Endothelial cell of hepatic sinusoid (primary cell): Measurements from ENCODE around the gene CDH13.

Experiments
- in situ Hi-C: cut with HindIII; loops from 2 replicates; pipeline ENCODE4 v1.10.0; 2017; ENCODE audit warnings: low sequenced_read_pairs

The CDH13 gene

DNA sequence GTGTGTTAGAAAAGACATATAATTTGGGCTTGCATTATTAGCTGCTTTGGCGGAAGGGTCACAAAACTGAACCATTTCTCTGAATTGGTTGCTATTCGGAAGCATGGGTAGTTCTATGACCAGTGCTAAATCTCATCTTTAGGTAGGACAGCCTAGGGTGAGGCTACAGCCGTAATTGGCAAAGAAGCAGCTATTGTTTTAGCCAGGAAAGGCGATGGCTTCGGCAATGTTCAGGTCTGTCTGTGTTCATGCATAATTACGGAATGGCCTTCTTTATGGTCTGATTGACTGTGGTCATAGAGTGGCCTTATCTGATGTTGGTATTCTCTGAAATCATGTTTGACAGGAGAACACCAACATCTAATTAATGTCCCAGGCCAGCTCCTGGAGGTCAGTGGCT, 812.6 kb downstream of the CDH13 start:
- in situ Hi-C loops: no loop called here

DNA sequence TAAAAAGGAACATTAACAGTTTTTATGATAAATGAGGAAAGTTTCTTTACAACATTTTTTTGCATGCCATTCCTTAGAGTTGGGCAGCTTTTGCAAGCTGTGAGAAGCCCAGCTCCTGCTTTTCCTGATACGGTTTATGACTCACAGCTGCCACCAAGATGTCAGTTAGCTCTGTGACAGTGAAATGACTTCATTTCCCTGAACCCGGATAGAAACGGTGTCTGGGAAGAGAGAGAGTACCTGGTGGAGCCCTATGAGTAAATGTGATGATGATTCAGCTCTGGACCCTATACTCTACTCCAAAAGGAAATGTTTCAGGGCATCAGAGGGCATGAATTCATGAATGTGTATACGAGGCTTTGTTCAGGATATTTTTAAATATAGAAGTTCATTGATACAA, 814.7 kb downstream of the CDH13 start:
- in situ Hi-C loops: no loop called here

DNA sequence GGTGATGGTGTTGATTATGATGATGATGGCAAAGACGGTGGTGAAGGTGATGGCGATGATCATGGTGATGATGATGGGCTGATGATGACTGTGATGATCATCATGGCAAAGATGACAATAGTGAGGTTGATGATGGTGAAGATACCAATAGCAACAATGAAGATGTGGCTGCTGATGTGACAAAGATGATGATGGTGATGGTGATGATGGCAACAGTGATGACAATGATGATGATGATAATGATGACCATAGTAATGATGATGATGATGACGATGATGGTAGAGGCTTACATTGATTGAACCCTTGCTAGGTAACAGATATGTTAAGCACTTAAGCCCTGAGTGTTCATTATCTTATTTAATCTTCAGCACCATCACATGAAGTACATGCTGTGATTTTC, 817.2 kb downstream of the CDH13 start:
- in situ Hi-C loops: no loop called here

DNA sequence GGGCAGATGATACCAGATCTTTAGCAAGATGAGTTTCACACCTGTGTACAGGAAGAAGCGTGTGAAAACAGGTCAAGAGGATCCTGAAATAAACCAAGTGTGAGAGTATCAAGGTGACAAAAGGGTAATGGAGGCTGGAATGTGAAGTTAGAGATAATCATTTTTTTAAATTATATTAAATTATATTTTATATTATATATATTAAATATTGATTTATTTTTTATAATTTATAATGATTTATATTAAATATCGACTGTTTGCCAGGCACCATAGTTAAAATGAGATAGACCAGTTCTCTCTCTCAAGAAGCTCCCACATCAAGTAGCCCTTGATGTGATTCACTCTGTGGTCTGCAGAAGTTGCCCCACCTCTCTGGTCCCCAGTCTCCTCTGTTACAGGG, 820.8 kb downstream of the CDH13 start:
- in situ Hi-C loops: no loop called here

DNA sequence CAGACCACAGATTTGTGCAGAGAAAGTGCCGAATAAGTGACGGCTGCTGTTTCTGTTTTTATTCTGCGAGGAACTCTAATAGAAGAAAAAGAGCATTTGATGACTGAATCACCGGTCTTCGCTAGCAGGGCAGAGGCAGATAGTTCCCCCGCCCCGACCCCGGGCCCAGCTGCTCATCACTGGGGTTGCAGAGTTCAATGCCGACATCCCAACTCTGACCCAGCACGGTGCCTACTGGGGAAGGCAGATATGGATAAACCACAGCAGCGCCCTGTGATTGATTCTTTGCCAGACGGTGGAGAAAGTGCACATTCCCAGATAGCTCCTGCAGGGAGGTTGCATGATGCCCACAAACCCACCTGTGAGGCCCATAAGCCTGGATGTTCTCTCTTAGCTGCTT, 823.1 kb downstream of the CDH13 start:
- in situ Hi-C loops: no loop called here

DNA sequence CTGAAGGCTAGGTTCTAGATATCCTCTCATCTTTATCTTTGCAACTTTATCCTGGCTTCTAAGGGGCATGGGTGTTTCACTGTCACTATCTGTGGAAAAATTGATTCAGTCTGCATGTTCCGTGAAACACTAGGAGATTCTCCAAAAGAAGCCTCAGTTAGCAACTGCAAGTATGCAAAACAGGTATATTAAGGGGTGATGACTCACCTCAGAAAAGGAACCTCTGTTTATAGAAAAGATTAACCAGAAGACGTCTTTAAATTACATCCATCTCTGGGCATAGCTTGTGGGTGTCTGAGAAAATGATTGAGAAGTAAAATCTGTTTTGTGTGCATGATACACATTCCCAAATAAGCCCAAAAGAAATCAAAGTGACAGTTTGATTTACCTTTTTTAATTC, 827.2 kb downstream of the CDH13 start:
- in situ Hi-C loops: no loop called here

DNA sequence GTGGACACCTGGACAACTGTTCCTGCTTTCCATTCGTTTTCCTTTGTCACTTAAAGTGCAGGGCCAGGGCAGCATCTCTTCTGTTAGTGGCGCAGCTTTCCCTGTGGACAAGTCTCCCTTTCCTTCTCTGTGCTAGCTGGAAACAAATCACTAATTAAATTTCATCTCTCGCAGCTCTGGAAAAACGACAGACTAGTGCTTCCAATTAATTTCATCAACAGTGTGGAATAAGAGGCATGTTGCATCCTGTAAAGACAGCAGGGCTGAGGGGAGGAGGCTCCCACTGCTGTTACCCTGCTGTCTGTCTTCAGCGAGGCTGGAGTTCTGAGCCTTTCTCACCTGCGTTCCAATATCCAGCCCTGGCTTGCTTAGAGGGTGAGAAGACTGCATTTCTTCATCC, 828.9 kb downstream of the CDH13 start:
- in situ Hi-C loops: no loop called here

DNA sequence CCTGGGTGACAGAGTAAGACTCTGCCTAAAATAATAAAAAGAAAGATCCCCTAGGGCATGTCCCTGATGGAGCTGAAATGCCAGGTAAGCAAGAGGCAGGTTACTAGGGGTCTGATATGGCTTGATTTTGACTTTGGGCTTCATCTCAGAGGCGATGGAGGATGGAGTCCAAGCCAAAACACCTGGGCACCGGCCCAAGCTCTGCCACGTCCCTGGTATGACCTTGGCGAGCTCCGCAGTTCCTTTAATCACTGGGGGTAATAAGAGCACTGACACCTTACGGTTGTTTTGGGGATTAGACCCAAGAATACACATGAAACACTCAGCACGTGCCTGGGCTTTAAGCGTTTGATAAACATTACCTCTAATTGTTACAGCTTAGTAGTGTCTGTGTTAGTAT, 830.2 kb downstream of the CDH13 start:
- in situ Hi-C loops: no loop called here

DNA sequence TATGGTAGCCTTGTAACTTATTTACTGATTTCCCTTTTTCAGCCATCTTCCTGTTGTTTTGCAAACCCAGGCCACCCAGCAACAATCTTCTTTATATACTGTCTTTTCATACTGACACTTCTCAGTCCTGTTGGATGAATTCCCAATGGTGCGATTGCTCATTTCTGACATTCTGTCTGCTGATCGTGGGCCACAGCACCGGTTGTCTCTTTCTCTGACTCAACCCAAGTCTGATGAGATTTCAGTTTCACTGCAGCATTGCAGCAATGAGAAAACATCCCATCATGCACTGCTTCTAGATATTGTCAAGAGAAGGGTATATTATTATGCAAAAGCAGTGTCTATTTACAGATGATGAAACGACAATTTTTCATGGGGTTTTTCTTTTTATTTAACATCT, 831.8 kb downstream of the CDH13 start:
- in situ Hi-C loops: no loop called here

DNA sequence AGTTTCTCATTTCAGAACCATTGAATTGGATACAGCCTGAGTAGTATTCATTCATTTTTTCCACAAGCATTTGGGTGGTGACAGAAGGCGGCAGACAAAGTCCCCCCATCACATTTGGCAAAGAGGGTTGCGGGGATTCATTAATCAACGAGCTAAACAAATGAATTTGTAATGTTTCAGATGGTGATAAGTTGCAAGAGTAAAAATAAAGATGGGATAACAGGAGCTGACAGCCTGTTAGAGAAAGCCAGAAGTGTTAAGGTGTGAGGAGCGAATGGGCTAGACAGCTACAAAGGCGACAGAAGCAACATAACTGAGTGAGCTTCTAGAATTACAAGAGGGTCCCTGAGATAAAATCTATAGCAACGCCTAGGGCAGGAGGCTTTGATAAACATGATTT, 838.2 kb downstream of the CDH13 start:
- in situ Hi-C loops: no loop called here

DNA sequence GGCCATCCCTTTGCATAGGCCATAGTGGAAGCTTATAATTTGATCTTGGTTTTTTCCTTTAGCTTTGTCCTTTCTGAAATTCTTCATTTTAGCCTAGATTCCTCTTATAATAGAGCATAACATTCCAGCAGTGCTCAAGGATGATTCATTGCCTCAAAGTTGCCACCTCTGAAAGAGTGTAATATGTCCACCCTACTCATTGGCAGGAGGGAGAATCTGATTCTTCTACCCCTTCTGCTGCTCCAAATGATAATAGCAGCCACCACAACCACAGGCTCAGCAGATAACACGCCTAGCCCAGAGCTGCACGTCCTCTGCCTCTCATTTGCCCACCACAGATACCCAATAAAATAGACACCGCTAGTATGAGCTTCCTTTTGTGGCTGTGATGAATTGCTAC, 843.6 kb downstream of the CDH13 start:
- in situ Hi-C loops: no loop called here

DNA sequence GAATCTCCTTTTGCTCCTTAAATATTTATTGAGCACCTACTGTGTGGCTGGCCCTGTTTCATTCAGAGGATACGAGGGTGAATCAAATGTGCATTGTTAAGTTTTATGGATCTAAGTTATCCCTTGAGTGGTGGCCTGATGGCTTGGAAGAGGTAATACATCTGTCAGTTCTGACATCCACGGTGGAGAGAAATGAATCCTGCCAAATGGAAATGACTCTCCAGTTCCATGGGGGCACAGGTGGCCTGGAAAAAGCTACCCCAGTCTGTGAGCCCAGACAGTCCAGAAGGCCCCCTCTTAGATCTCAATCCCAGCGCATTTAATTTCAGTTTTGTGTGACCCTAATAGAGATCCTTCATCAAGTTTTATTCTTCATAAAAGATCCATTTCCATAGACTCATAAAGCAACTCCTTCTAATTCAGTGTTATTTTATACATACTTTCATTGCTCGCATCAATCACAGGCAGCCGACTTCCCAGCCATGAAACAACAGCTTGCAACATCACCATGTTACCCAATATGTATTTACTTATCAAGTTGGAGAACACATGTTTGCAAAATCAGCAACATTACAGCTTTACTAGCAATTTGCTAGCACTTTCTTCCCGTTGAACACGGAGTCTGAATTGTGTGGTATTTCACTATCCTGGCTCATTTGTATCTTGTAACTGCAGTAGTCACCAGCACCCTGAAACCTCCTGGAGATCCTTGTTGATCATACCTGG, 846.2 kb downstream of the CDH13 start:
- in situ Hi-C loops: no loop called here

DNA sequence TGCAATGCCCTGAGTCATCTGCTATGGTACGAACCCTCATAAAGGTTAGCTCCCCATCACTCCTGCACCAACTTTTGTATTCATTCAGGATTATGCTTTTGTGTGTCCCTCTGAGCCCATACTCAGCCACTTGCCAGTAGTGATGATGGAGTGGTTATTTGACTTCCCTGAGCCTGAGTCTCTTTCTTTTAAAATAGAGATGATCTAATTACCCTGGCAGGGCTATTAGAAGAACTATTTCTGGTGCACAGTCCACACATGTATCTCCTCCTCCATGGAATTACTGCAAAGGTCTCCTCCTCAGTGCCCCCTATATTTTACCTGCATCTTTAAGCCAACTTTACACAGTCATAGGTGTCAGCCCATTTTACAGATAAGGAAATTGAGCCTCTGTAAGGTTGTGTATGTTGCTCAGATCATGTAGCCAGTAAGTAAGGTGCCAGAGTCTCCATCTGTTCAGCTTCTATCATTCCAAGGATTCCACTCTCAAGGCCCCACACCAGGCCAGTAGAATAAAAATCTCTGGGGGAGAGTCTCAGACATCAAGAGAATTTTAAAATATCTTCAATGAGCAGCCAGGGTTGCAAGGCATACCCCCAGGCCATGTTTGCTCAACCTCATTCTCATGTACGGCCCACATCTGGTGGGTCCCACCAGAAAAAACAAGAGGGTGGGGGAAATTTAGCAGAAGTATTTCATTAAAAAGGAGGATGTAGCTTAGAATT, 847.3 kb downstream of the CDH13 start:
- in situ Hi-C loops: no loop called here

DNA sequence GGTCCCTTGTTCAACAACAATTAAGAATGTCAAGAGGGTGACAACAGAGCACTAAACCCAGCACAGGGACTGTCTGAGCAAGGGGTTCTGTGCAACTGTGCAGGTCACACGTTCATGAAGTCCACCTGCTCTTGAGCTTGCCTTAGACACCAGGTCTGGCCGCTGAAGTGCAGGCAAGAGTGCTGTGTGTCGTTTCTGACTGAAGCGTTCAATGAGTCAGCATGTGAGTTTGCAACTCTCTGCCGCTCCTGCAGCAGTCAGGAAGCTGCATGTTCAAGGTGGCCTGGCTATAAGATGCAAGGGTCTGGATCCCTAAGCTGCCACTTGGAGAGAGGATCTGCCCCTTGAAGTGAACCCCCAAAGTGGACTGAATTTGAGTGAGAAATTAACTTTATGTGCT, 848.3 kb downstream of the CDH13 start:
- in situ Hi-C loops: no loop called here

DNA sequence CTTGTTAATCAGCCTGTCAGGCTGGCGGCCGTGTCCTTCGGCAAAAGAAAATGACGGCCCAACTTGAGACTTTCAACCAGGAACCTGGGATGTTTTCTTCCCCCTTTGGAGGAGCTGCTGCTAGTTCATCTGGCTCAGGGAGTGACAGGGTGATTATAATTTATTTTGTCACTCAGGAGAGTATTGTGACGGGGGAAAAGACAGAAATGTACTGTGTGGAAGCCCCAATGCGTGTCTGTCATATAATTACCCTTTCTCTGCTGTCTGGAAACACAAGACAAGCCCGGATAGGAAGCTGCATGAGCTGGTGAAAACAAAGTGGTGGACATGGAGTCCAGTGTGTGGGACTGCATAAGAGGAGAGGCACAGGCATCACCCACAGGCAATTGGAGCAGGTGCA, 854.8 kb downstream of the CDH13 start:
- in situ Hi-C loops: no loop called here

DNA sequence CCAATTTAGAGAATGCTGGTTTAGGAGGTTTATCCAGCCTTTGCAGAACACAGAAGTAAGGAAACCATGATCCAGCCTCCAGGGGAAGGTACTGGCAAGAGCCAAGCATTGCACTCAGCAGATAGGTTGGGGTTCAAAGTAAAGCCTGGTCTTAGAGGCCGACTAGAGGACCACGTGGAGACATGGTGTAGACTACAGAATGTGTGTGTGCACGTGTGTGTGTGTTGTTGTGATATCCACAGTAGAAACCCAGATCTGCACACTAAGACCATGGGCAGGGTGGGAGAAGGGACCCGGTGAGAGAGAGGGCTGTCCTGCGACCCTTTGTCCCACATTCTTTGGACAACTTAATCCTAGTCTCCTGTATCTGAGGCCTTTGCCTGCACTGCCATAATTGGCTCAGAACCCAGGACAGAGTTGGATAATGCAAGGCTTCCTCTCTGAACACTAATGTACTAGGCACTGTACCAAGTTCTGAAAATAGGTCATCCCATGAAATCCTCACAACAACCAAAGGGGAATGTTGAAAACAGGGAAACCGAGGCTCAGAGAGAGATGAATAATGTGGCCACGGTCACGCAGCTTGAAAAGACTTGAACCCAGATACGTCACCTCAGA, 855.9 kb downstream of the CDH13 start:
- in situ Hi-C loops: no loop called here

DNA sequence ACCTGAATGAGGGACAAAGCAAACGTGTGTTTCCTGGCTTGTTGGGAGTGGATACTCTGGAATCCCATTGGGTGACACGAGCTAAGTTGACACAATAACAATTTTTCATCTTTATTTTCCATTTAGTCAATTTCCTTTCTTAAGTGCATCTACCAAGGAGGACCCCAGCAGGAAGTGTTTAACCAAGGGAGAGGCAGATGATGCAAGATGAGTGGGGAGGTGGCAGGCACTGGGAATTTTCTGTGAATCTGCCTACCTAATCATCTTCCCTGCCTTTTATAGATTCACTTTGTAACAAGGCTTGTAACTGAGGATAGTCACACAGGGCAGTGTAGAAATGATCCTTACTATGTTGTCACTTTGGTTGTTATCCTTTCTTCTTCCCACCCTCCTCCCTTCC, 863.3 kb downstream of the CDH13 start:
- in situ Hi-C loops: no loop called here

DNA sequence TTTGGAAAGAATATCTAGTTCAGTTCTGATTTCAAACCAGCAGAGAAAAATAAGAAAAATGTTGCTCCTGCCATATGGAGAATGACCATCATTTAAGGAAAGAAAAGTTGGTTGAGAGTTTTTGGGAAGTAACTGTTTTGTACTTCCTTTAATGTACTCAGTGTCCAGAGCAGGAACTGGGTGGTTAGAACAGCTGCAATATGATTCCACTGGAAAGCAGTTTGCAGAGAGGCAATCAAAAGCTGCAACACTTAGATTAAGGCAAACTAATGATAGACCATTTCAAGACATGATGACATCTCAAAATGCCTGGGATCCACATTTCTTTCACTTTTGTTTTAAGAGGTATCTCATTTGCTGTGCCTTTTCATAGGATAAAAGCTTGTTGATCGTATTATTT, 867.7 kb downstream of the CDH13 start:
- in situ Hi-C loops: no loop called here

DNA sequence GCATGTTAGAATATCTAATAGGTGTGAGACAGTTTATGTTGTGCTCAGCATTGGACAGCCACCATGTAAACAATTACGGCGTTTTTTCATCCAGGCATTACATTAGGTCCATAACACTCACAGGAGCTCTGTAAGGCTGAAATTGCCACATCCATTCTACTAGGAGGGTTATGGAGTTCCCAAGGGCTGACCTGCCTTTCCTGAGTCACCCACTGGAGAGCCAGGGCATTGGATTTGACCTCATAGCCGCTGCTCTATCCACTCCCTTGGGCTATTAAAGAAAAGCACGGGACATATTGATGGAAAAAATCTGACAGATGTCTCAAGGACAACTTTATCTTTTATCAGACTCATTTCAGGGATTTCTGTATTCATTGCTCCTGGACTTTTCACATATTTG, 874.7 kb downstream of the CDH13 start:
- in situ Hi-C loops: no loop called here

DNA sequence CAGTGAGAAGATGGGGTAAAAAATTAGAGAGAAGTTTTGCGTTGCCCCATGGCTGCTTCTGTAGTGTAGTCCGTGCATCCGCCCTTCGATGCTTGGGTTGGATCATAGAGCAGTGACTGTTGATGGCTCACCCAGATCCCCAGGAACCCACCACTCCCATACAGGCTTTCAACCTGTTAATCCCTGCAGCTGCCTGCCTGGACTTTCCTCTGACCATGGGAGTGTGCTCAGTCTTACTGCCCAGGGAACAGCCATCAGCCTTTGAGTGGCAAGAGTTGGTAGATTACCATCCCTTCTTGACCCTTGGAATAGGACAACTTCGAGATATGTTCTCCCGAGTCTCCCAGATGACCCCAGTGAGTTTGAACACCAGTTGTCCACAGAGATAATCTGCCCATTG, 881.5 kb downstream of the CDH13 start:
- in situ Hi-C loops: no loop called here

DNA sequence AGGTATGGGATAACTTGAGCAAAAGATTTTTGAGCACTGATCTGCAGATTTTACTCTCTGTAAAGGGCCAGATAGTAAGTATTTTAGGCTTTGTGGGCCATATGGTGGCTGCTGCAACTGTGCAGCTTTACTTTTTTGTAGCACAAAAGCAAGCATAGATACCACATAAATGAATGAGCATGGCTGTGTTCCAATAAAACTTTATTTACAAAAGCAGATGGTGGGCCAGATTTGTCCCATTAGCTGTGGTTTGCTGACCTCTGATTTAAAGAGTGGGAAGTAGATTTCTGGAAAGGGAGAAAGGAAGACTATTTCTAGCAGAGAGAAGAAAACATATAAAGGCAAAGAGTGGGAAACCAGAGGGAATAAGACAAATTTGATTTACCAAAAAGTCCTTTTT, 882.5 kb downstream of the CDH13 start:
- in situ Hi-C loops: no loop called here

DNA sequence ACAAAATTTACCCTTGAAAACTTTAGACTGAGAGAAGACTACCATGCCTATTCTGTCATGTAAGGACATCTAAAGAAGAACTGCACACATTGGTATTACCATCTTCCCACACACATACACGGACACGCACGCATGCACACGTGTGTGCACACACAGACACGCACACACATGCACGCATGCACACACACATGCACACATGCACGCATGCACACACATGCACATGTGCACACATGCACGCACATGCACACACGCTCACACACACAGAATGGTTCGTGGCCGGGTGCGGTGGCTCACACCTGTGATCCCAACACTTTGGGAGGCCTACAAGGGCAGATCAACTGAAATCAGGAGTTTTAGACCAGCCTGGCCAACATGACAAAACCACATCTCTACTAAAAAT, 884.1 kb downstream of the CDH13 start:
- in situ Hi-C loops: no loop called here
